VCaP (cell line): Measurements from ENCODE around the gene SCAPER.
A peak's percentile ranks its signal among the peaks of the same experiment; 100 is the strongest.
"Not testable (repeated sequence)": the region's sequence is repeated elsewhere in the genome, so short reads cannot be mapped to it uniquely, and the experiment has no call there.

ENCODE experiments used
- H3K27ac ChIP-seq: fragments of 450-650 bp; 2 replicates; pipeline ENCODE4 v1.5.1; 2017
- CTCF ChIP-seq: fragments of 450-650 bp; conservative IDR thresholded peaks from 2 replicates; pipeline ENCODE4 v1.5.1; 2017; ENCODE audit warnings: mild to moderate bottlenecking, moderate library complexity

The SCAPER gene

GRCh38 chr15:76763554-76763953 is 141.6 kb downstream of the SCAPER start:
- no peak for TF ChIP-seq CTCF
- no peak overlapping the region for H3K27ac ChIP-seq

- H3K27ac ChIP-seq = no peak overlapping the region
- no peak for TF ChIP-seq CTCF
Measured at GRCh38 chr15:76756381-76756780, 148.8 kb downstream of the SCAPER start.

- H3K27ac ChIP-seq = no peak overlapping the region
- no peak for TF ChIP-seq CTCF
Measured at GRCh38 chr15:76753771-76754170, 151.4 kb downstream of the SCAPER start.

GRCh38 chr15:76753131-76753530 is 152.0 kb downstream of the SCAPER start:
- H3K27ac ChIP-seq = no peak overlapping the region
- TF ChIP-seq CTCF = no peak

- no peak for TF ChIP-seq CTCF
- no peak overlapping the region for H3K27ac ChIP-seq
Measured at GRCh38 chr15:76752549-76752948, 152.6 kb downstream of the SCAPER start.

GRCh38 chr15:76737573-76737972 is 167.6 kb downstream of the SCAPER start:
- no peak for TF ChIP-seq CTCF
- no peak overlapping the region for H3K27ac ChIP-seq

GRCh38 chr15:76732321-76732720 is 172.8 kb downstream of the SCAPER start:
- H3K27ac ChIP-seq = not testable (repeated sequence)
- TF ChIP-seq CTCF = peak; percentile 47; the same call in 1 of the 2 replicates

- TF ChIP-seq CTCF = no peak
Measured at GRCh38 chr15:76730262-76730661, 174.9 kb downstream of the SCAPER start.

More at GRCh38 chr15:76730262-76730661, 174.9 kb downstream of the SCAPER start:
- no peak overlapping the region for H3K27ac ChIP-seq
